ENCODE data around the gene ADAMTS1. TPM values are rescaled to one million over a fixed set of nuclear protein-coding genes. Genes with fewer than 3 reads are reported as not detected.

ADAMTS1 gene
- polyA plus RNA-seq, 12 donors, result 18.6 to 101 (median 27.2) TPM; not detected in 1

DNA sequence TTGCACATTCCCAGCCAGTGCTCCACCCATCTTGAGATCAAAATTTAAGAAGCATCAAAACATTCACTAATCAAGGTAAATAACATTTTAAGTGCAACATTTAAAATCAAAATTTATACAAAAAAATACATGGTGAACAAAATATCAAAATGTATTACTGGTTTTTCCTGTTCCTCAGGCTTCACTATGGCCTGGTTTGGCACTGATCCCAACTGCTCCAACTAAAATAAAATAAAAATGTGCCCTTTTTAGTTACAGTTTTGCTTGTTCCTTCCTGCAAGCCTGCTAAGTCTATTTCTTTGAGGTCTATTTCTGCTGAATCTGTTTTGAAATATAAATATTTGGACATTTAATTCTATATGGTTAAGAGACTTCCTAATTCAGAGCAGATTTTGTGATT lies 54.9 kb downstream of the ADAMTS1 start:
- no peak for DNase-seq

DNA sequence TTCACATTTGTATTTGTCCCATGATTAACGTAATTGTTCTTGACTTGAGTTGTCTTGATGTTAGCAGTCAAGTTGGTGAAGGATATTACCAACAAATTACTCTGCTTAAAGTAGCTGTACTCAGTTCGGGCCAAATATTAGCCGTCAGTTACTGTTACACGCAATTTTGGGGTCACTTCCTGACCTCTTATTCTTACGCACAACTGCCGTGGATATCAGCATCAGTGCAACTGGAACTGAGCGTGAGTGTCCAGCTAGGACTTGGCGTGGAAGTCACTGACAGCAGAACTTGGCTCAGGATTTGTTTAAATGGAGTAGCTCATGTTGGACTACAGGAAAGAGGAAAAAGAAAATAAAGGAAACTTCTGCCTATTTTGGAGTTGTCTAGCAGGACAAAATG lies 56.4 kb downstream of the ADAMTS1 start:
- peak; percentile 69 for DNase-seq

Other genes with a start within 250 kb of the ADAMTS1 start
- gene ADAMTS5, start 121.7 kb upstream of the ADAMTS1 start, polyA plus RNA-seq (ENCODE audit: insufficient read length in 12 of 12), result 10 to 100 TPM in 11 of 12 donors, not detected in 1; 14.3 to 25.9 (median 17.5) TPM